HG03196 (cell line): ENCODE measurements around the gene ETV7.
"Not testable (repeated sequence)": the region's sequence is repeated elsewhere in the genome, so short reads cannot be mapped to it uniquely, and the experiment has no call there.

Source experiments
- ATAC-seq: cut with Tn5 transposase; IDR thresholded peaks from one replicate; pipeline ENCODE4 v1.9.1; 2021; ENCODE audit not compliant: unreplicated experiment

ETV7 gene

DNA sequence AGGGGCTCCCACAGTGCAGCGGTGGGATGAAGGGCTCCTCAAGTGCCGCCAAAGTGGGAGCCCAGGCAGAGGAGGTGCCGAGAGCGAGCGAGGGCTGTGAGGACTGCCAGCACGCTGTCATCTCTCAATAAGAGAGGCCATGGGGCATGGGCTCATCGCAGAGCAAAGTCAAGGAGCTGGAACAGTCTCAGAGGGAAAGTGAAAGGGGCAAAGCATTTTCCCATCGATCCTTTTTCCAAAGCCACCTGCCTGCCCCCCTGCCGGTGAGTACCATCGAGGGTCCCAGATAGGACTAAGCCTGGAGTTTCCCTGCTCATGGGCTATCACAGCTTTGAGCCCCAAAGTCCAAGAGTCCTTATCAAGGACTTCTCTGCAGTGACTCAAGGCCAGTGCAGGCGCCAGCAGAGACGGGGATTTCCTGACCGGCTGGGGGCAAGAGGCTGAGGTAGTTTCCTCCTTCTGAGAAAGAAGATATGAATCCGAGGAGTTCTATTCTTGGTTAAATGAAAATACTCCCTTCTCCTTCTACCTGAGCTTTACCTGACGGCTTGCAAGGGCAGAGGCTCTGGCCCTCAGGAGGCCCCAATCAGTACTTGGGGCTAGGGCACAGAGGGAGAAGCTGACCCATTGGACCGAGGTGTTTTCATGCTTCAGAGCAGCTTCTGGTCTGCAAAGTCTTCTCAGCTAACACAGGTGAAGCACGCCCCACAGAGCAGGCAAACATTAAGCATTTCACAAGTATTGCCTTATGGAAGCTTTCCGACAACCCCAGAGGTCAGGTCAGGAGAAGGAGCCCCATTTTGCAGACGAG is 22.6 kb downstream of the ETV7 start:
- ATAC-seq: no peak

DNA sequence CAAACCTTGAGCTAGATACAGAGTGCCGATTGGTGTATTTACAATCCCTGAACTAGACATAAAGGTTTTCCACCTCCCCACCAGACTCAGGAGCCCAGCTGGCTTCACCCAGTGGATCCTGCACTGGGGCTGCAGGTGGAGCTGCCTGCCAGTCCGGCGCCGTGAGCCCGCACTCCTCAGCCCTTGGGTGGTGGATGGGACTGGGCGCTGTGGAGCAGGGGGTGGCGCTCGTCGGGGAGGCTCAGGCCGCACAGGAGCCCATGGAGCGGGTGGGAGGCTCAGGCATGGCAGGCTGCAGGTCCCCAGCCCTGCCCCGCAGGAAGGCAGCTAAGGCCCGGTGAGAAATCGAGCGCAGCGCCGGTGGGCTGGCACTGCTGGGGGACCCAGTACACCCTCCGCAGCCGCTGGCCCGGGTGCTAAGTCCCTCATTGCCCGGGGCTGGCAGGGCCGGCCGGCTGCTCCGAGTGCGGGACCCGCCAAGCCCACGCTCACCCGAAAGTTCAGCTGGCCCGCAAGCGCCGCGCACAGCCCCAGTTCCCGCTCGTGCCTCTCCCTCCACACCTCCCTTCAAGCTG is 23.3 kb downstream of the ETV7 start:
- ATAC-seq: not testable (repeated sequence)

GRCh38 chr6:36363371-36363752 is 24.1 kb downstream of the ETV7 start:
- not testable (repeated sequence) for ATAC-seq

- ATAC-seq: no peak
Observed at GRCh38 chr6:36362551-36363370, 24.7 kb downstream of the ETV7 start.

GRCh38 chr6:36361071-36361470 is 26.4 kb downstream of the ETV7 start:
- no peak for ATAC-seq

- ATAC-seq: peak; percentile 45
Observed at GRCh38 chr6:36360241-36361054, 27.0 kb downstream of the ETV7 start.

GRCh38 chr6:36358226-36358915 is 29.1 kb downstream of the ETV7 start:
- no peak for ATAC-seq

- ATAC-seq: no peak
Observed at GRCh38 chr6:36357872-36358225, 29.6 kb downstream of the ETV7 start.

- no peak for ATAC-seq
Observed at GRCh38 chr6:36355819-36356218, 31.6 kb downstream of the ETV7 start.

- no peak for ATAC-seq
Observed at GRCh38 chr6:36353411-36353915, 34.0 kb downstream of the ETV7 start.

DNA sequence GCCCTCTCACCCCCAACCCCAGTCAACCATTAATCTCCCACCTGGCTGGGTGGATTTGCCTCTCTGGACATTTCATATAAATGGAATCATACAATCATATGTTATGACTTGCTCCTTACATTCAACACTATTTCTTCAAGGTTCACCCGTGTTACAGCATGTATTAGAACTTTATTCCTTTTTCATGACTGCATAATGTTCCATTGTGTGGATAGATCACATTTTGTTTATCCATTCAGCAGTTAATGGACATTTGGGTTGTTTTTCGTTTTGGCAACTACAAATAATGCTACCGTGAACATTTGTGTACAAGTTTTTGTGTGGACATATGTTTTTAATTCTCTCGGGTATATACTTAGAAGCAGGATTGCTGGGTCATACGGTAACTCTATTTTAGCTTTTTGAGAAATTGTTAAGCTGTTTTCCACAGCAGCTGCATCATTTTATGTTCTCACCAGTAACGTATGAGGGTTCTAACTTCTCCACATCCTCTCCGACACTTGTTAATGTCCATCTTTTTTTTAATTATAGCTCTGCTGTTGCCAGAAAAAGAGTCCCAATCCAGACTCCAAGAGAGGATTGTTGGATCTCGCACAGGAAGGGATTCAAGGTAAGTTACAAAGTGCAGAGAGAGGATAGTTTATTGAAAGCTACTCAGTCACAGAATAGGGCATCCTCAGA is 34.9 kb downstream of the ETV7 start:
- ATAC-seq: no peak

DNA sequence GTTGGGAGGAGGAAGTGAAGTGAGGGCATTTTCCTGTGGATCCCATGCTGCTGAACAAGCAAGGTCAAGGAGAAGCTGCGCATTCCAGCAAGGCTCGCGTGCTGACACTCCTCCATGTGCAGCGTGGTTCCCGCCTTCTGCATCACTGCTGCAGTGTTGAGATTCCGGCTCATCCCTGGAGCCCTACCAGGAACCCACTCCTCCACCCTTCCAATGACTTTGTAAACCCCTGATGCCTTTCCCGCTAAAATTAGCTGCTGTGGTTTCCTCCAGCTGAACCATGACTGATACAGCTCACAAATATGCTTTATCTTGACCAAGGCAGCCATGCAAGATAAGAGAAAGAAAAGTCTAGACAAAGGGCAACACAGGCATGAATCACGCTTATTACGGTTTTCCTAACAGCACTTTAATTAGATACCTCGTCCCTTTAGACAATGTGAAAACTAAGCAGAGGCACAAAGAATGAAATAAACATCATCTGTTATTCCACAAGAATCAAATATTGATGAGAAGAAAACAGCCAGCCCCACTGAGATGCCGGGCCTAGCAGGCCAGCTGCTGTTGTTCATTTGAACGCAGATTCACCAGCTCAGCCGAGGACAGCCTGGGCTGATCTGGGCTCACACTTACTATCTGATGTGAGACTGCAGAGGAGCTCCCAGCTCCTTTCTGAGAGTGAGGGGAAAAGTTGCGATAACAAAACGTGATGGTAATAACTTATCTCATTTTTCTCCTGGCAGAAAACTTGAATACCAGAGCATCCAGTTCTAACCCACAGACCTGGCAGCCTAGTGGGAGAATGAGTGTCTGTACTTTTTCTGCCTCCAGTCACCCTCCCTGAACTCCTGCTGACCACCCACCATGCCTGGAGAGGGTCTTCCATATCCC is 36.5 kb downstream of the ETV7 start:
- no peak for ATAC-seq

DNA sequence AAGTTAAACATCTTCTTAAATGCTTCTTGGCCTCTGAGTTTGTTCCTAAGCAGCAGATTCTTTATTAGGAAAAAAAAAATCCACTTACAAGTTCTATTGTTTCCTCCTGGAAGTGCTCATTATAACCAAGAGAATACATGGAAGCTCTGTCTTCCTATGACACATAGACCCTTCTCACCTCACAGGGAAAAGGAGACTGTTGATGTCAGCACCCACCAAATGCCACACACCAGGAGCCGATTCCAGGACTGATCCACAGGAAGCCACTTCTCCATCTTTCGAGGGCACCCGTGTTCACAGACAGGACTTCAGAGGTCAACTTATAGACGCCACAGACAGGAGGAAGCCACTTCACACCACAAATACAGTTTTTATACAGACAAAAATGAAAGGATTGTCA is 37.4 kb downstream of the ETV7 start:
- no peak for ATAC-seq

- ATAC-seq: no peak
Observed at GRCh38 chr6:36349240-36349639, 38.2 kb downstream of the ETV7 start.

GRCh38 chr6:36347621-36348020 is 39.8 kb downstream of the ETV7 start:
- no peak for ATAC-seq

- ATAC-seq: no peak
Observed at GRCh38 chr6:36346486-36347273, 40.8 kb downstream of the ETV7 start.

DNA sequence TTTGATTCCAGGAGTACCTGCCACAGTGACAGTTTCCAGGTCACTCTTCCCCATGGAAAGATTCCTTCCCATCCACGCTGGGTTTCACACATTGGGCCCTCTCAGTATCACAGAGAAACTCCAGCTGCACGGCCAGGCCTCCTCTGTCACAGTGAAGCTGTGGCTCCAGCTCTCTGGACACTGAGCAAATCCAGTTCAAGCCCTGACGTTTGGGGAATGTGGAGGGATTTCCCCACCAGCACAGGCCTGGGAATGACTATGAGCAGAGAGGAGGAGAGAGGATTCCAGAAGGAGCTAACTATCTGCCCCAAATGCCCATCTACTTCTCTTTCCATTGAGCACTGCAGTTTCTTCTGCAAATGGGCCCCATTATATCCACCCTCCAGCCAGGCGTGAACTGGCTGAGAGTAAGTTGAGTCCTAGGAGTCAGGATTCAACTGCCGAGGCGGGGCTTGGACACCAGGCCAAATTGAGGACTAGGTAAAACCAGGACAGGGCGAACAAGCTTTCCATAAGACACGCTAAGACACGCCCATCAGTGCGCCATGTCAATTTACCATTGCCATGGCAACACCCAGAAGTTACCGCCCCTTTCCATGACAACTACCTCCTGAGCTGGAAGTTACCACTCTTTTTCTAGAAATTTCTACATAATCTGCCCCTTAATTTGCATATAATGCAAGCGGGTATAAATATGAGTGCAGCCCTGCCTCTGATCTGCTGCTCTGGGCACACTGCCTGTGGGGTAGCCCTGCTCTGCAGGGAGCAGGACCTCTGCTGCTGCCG is 41.6 kb downstream of the ETV7 start:
- no peak for ATAC-seq
